PC-9 (cell line): Measurements from ENCODE around the gene PDE4DIP.
"Not testable (repeated sequence)": the region's sequence is repeated elsewhere in the genome, so short reads cannot be mapped to it uniquely, and the experiment has no call there.

Experiments used
- CTCF ChIP-seq: fragments of 200-600 bp; sonication (generic); conservative IDR thresholded peaks from 2 replicates; pipeline ENCODE4 v1.6.1; 2017; ENCODE audit warnings: mixed run types, antibody characterized with exemption, mild to moderate bottlenecking, moderate library complexity
- EZH2 ChIP-seq: fragments of 200-600 bp; sonication (generic); IDR thresholded peaks from 2 replicates; pipeline ENCODE4 v1.8.0; 2017; ENCODE audit warnings: antibody characterized with exemption, low read depth

- not testable (repeated sequence) for TF ChIP-seq CTCF, EZH2
Observed at GRCh38 chr1:148989378-148989777, 145.2 kb downstream of the PDE4DIP start.
